Liver (tissue), 3 donors: ENCODE results near the gene CAGE1.

Source experiments
- TAF1 ChIP-seq: conservative IDR thresholded peaks from 2 replicates; pipeline ENCODE4 v1.6.1; 2016; ENCODE audit warnings: antibody characterized with exemption, mild to moderate bottlenecking
- TF ChIP-seq, protein P1 (sequence below): fragments of 150-350 bp; IDR thresholded peaks from 2 replicates; pipeline ENCODE4 v1.5.1; 2017; ENCODE audit warnings: improper control_type of control experiment, low read depth, low read length; ENCODE audit not compliant: missing input control
- TF ChIP-seq, protein P2 (sequence below): IDR thresholded peaks from 2 replicates; pipeline ENCODE4 v1.6.1; 2016; ENCODE audit warnings: antibody characterized with exemption
- TF ChIP-seq, protein P3 (sequence below): IDR thresholded peaks from 2 replicates; pipeline ENCODE4 v1.6.1; 2016; ENCODE audit warnings: antibody characterized with exemption
- donor health status: healthy.
- donor health status: healthy.

DNA sequence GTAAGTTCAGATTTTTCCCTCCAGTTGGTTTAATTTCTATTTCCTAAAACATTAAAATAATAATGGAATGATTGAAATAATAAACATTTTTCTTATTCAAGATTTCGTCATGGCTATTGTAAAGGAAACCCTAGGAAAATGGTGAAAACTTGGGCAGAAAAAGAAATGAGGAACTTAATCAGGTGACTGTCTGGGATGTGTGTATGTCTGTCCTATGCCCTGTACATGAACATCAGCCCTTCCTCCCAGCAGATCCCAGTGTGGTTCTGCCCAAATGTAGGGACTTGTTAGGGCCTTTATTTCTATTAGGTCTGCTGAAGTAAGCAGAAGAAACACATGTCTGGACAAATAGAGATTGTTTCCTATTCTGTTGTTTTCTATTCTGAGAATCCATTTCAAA, 13.2 kb upstream of the CAGE1 start:
- TF ChIP-seq, protein P1, sequence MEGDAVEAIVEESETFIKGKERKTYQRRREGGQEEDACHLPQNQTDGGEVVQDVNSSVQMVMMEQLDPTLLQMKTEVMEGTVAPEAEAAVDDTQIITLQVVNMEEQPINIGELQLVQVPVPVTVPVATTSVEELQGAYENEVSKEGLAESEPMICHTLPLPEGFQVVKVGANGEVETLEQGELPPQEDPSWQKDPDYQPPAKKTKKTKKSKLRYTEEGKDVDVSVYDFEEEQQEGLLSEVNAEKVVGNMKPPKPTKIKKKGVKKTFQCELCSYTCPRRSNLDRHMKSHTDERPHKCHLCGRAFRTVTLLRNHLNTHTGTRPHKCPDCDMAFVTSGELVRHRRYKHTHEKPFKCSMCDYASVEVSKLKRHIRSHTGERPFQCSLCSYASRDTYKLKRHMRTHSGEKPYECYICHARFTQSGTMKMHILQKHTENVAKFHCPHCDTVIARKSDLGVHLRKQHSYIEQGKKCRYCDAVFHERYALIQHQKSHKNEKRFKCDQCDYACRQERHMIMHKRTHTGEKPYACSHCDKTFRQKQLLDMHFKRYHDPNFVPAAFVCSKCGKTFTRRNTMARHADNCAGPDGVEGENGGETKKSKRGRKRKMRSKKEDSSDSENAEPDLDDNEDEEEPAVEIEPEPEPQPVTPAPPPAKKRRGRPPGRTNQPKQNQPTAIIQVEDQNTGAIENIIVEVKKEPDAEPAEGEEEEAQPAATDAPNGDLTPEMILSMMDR = no peak
- TF ChIP-seq, protein P2, sequence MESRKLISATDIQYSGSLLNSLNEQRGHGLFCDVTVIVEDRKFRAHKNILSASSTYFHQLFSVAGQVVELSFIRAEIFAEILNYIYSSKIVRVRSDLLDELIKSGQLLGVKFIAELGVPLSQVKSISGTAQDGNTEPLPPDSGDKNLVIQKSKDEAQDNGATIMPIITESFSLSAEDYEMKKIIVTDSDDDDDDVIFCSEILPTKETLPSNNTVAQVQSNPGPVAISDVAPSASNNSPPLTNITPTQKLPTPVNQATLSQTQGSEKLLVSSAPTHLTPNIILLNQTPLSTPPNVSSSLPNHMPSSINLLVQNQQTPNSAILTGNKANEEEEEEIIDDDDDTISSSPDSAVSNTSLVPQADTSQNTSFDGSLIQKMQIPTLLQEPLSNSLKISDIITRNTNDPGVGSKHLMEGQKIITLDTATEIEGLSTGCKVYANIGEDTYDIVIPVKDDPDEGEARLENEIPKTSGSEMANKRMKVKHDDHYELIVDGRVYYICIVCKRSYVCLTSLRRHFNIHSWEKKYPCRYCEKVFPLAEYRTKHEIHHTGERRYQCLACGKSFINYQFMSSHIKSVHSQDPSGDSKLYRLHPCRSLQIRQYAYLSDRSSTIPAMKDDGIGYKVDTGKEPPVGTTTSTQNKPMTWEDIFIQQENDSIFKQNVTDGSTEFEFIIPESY = no peak
- no peak for TF ChIP-seq TAF1
- TF ChIP-seq, protein P3, sequence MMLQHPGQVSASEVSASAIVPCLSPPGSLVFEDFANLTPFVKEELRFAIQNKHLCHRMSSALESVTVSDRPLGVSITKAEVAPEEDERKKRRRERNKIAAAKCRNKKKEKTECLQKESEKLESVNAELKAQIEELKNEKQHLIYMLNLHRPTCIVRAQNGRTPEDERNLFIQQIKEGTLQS = no peak
